HFFc6 (cell line): ENCODE data around the gene TTC3. TPM values are rescaled to one million over a fixed set of nuclear protein-coding genes. Genes with fewer than 3 reads are reported as not detected.
"Not testable (repeated sequence)": the region's sequence is repeated elsewhere in the genome, so short reads cannot be mapped to it uniquely, and the experiment has no call there.

Source experiments
- DNase-seq: peaks from one replicate; pipeline ENCODE4 v3.0.0-alpha.2; 2018
- H3K27ac Mint-ChIP-seq: 2 replicates; pipeline ENCODE4 v1.8.0; 2020; ENCODE audit warnings: mild to moderate bottlenecking, mixed read lengths
- H3K27me3 Mint-ChIP-seq: 2 replicates; pipeline ENCODE4 v1.8.0; 2021; ENCODE audit warnings: mild to moderate bottlenecking, moderate library complexity, mixed read lengths; ENCODE audit not compliant: insufficient read depth
- H3K36me3 Mint-ChIP-seq: 2 replicates; pipeline ENCODE4 v1.8.0; 2021; ENCODE audit warnings: low read depth, mixed read lengths
- H3K4me1 Mint-ChIP-seq: 2 replicates; pipeline ENCODE4 v1.8.0; 2020; ENCODE audit warnings: low read depth, mixed read lengths
- H3K4me3 Mint-ChIP-seq: 2 replicates; pipeline ENCODE4 v1.8.0; 2020; ENCODE audit warnings: mild to moderate bottlenecking, moderate library complexity, mixed read lengths
- H3K9me3 Mint-ChIP-seq: 2 replicates; pipeline ENCODE4 v1.8.0; 2020; ENCODE audit warnings: mild to moderate bottlenecking, mixed read lengths
- CTCF ChIP-seq: fragments of 200-600 bp; sonication (generic); IDR thresholded peaks from 2 replicates; pipeline ENCODE4 v1.5.0; 2021; ENCODE audit warnings: antibody characterized with exemption, mild to moderate bottlenecking
- total RNA-seq, 6 experiments: library from RNA; stranded (reverse); fragmentation: NEBNext Ultra II Directional; extraction: Animal tissue kit (Norgen Biotek cat#: 25700); gene quantifications; 2 replicates in 1 of 6; 3 replicates in 5 of 6; pipeline ENCODE4 v1.2.3, GENCODE V29; 2021

The TTC3 gene
- total RNA-seq, 6 experiments from 2014 or later: 123 to 173 (median 134) TPM

GRCh38 chr21:37032293-37032692, 40.8 kb upstream of the TTC3 start:
- no peaks in the 10 kb centered on the region for H3K36me3 Mint-ChIP-seq
- H3K27me3 Mint-ChIP-seq: peaks cover 3% of the 10 kb centered on the region
- DNase-seq: no peak
- no peaks in the 10 kb centered on the region for H3K9me3 Mint-ChIP-seq
- no peak overlapping the region for H3K4me3 Mint-ChIP-seq
- TF ChIP-seq CTCF: no peak
- peaks cover 16% of the 10 kb centered on the region for H3K4me1 Mint-ChIP-seq
- H3K27ac Mint-ChIP-seq: no peak overlapping the region

GRCh38 chr21:37032877-37033471, 40.1 kb upstream of the TTC3 start:
- H3K9me3 Mint-ChIP-seq: no peaks in the 10 kb centered on the region
- peak; percentile 71 for DNase-seq
- H3K27ac Mint-ChIP-seq: no peak overlapping the region
- H3K36me3 Mint-ChIP-seq: no peaks in the 10 kb centered on the region
- no peak for TF ChIP-seq CTCF
- peaks cover 16% of the 10 kb centered on the region for H3K4me1 Mint-ChIP-seq
- no peak overlapping the region for H3K4me3 Mint-ChIP-seq
- H3K27me3 Mint-ChIP-seq: peaks cover 3% of the 10 kb centered on the region

- not testable (repeated sequence) for H3K27me3 Mint-ChIP-seq, H3K9me3 Mint-ChIP-seq, H3K27ac Mint-ChIP-seq, H3K4me3 Mint-ChIP-seq, DNase-seq, H3K36me3 Mint-ChIP-seq
- peaks cover 16% of the 10 kb centered on the region for H3K4me1 Mint-ChIP-seq
These were observed 38.7 kb upstream of the TTC3 start for GRCh38 chr21:37034394-37034793.

- Mint-ChIP-seq H3K9me3 (no peaks in the 10 kb centered on the region), H3K27ac (no peak overlapping the region), H3K27me3 (no peaks in the 10 kb centered on the region; the same call in none of the 2 replicates), H3K36me3 (no peaks in the 10 kb centered on the region), H3K4me3 (no peak overlapping the region), H3K4me1 (peaks cover 12% of the 10 kb centered on the region)
- DNase-seq: no peak
- no peak for TF ChIP-seq CTCF
These were observed 36.9 kb upstream of the TTC3 start for GRCh38 chr21:37036177-37036576.

GRCh38 chr21:37039411-37040075, 33.5 kb upstream of the TTC3 start:
- no peak for TF ChIP-seq CTCF
- no peaks in the 10 kb centered on the region; the same call in none of the 2 replicates for H3K27me3 Mint-ChIP-seq
- no peak overlapping the region for H3K27ac Mint-ChIP-seq

GRCh38 chr21:37040212-37040611, 32.8 kb upstream of the TTC3 start:
- DNase-seq: no peak
- H3K4me1 Mint-ChIP-seq: no peaks in the 10 kb centered on the region
- H3K36me3 Mint-ChIP-seq: no peaks in the 10 kb centered on the region
- no peak overlapping the region for H3K27ac Mint-ChIP-seq
- TF ChIP-seq CTCF: no peak
- peaks cover 2% of the 10 kb centered on the region for H3K27me3 Mint-ChIP-seq
- H3K4me3 Mint-ChIP-seq: no peak overlapping the region
- H3K9me3 Mint-ChIP-seq: no peaks in the 10 kb centered on the region

More at GRCh38 chr21:37039411-37040075, 33.5 kb upstream of the TTC3 start:
- Mint-ChIP-seq H3K36me3 (no peaks in the 10 kb centered on the region), H3K4me3 (no peak overlapping the region), H3K9me3 (no peaks in the 10 kb centered on the region), H3K4me1 (no peaks in the 10 kb centered on the region)
- no peak for DNase-seq
